Transverse colon (tissue), 4 donors: ENCODE measurements around the gene HTT. TPM values are rescaled to one million over a fixed set of nuclear protein-coding genes. Genes with fewer than 3 reads are reported as not detected.

Source experiments
- DNase-seq: peaks from one replicate; pipeline ENCODE4 v3.0.0-alpha.2; 2019
- H3K27ac ChIP-seq, 4 donors: fragments of 200-600 bp; sonication (generic); 2 replicates each; pipeline ENCODE4 v1.5.1; 2016 to 2018; ENCODE audit warnings: inconsistent platforms in 4 of 4
- H3K27me3 ChIP-seq: fragments of 200-600 bp; sonication (generic); 2 replicates; pipeline ENCODE4 v1.5.1; 2017; ENCODE audit warnings: inconsistent platforms
- H3K36me3 ChIP-seq, 4 donors: fragments of 200-600 bp; sonication (generic); 2 replicates each; pipeline ENCODE4 v1.5.1; 2017 to 2019; ENCODE audit warnings: inconsistent platforms in 4 of 4
- H3K4me1 ChIP-seq, 4 donors: fragments of 200-600 bp; sonication (generic); 2 replicates each; pipeline ENCODE4 v1.5.1; 2017 to 2020; ENCODE audit warnings: inconsistent platforms in 4 of 4
- H3K4me3 ChIP-seq, 4 donors: fragments of 200-600 bp; sonication (generic); 1 replicate in 1 of 4; 2 replicates in 3 of 4; pipeline versions ENCODE4 v1.5.1 to v1.6.1; 2017 to 2019; ENCODE audit warnings: inconsistent platforms in 4 of 4
- H3K9me3 ChIP-seq, 2 donors: fragments of 200-600 bp; sonication (generic); 2 replicates each; pipeline ENCODE4 v1.5.1; 2017 to 2019; ENCODE audit warnings: inconsistent platforms in 2 of 2
- CTCF ChIP-seq, 5 experiments: fragments of 200-600 bp in 3 of 5; fragments of 450-650 bp in 2 of 5; sonication (generic) in 3 of 5; IDR thresholded peaks; 1 replicate in 2 of 5; 2 replicates in 3 of 5; pipeline ENCODE4 v1.5.1; 2016 to 2017; ENCODE audit warnings: antibody characterized with exemption in 5 of 5, inconsistent platforms in 3 of 5, mild to moderate bottlenecking in 2 of 5, moderate library complexity in 1 of 5
- EP300 ChIP-seq: sonication (generic); formaldehyde crosslinking; IDR thresholded peaks from one replicate; pipeline ENCODE4 v1.6.1; 2017; ENCODE audit warnings: antibody characterized with exemption, low read depth
- POLR2A ChIP-seq: fragments of 450-650 bp; IDR thresholded peaks from one replicate; pipeline ENCODE4 v1.6.1; 2016; ENCODE audit warnings: antibody characterized with exemption, mild to moderate bottlenecking, moderate library complexity
- POLR2AphosphoS5 ChIP-seq, 3 donors: sonication (generic); formaldehyde crosslinking; IDR thresholded peaks; one replicate each; pipeline ENCODE4 v1.6.1; 2016; ENCODE audit warnings: antibody characterized with exemption in 3 of 3
- WGBS, 2 donors: methylation state at CpG; one replicate each; pipeline ENCODE4 v1.1.5; 2018; ENCODE audit warnings: low coverage in 1 of 2; 5-methylcytosine and 5-hydroxymethylcytosine counted together
- in situ Hi-C, 4 donors: fragments of 200-750 bp; cut with MboI; loops; one replicate each; pipeline versions ENCODE4 v1.15.0 to v1.15.1; 2017; ENCODE audit warnings: low sequenced_read_pairs in 3 of 4, low pct_ligation_motif_present in 1 of 4, low pct_unique_long_range_greater_than_20kb in 1 of 4
- intact Hi-C: fragments of 100-400 bp; cut with DNase I; formaldehyde crosslinking; loops from one replicate; pipeline ENCODE4 v1.15.1; 2023; ENCODE audit warnings: low total_unique reads
- small RNA-seq, 4 donors: library from RNA; depleted of rRNA; stranded (forward); fragments of <200 nt; gene quantifications; one replicate each; pipeline ENCODE3, GENCODE V24; 2016
- total RNA-seq, 4 donors: library from RNA; depleted of rRNA; stranded (reverse); fragments of >200 nt; gene quantifications; one replicate each; pipeline ENCODE4 v1.1.0, GENCODE V29; 2016

HTT gene
- total RNA-seq, 4 donors from 2014 or later, result 40.0 to 111 (median 79.4) TPM

- H3K27me3 ChIP-seq, result peaks cover 3% of the 10 kb centered on the region
- in situ Hi-C loops, result no loop called here
- WGBS, 2 donors, result 3% methylated on average over 15 of the region's 121 CpGs; no CpG with 5 or more reads in 1 of the 2 donors
- peaks cover 0 to 24% (median 10%) of the 10 kb centered on the region in 4 donors for H3K4me1 ChIP-seq
- intact Hi-C loops, result no loop called here
- no peaks in the 10 kb centered on the region for H3K36me3 ChIP-seq
- H3K4me3 ChIP-seq, result peak within 1 kb of the TSS; percentile 57 to 94 (median 81)
- peak; percentile 97 for DNase-seq
- H3K27ac ChIP-seq, result peak within 1 kb of the TSS; percentile 92 to 97 (median 94)
- no peaks in the 10 kb centered on the region for H3K9me3 ChIP-seq
- TF ChIP-seq EP300, result no peak
- TF ChIP-seq POLR2A, result peak; percentile 93
- TF ChIP-seq POLR2AphosphoS5 (IDR thresholded peaks at IDR 0.05), result peak; percentile 90 to 94 (median 92)
- no peak for TF ChIP-seq CTCF (IDR thresholded peaks at IDR 0.05)
Observed at GRCh38 chr4:3292571-3293400, 218.3 kb downstream of the HTT start, which contains the start of gene RGS12. Gene RGS12 (plus strand): TSS chr4:3293021. CDS start chr4:3316171, 23,150 bp downstream.

Small RNA genes lying within 50 kb of the gene (small RNA-seq; reads per million reads assigned to genes)
- gene RF02134 (0 reads per million in 4 donors), gene RF02135 (0 reads per million in 4 donors), gene RNU6-204P (0 reads per million in 4 donors)

Other genes starting within 250 kb of the HTT start
- 100 to 1,000 TPM; 218 to 392 (median 299) TPM for gene ADD1, start 230.8 kb upstream of the HTT start, total RNA-seq
- 10 to 100 TPM in 2 of 4 donors, 1 to 10 TPM in 2; 8.6 to 43.0 (median 12.8) TPM for gene NOP14, start 111.3 kb upstream of the HTT start, total RNA-seq
- gene GRK4, start 111.1 kb upstream of the HTT start, total RNA-seq, result 1 to 10 TPM; 2.5 to 7.9 (median 4.1) TPM
- not detected for gene HTT-AS, start 143 bp upstream of the HTT start, total RNA-seq
- gene MSANTD1, start 174.5 kb downstream of the HTT start, total RNA-seq, result 1 to 10 TPM in 1 of 4 donors, under 1 TPM in 2, not detected in 1; 0.68 to 1.3 (median 0.80) TPM
- 10 to 100 TPM; 12.4 to 77.4 (median 17.3) TPM for gene RGS12, start 218.3 kb downstream of the HTT start, total RNA-seq